NCI-H69 (cell line): ENCODE data around the gene ABLIM3.
A peak's percentile ranks its signal among the peaks of the same experiment; 100 is the strongest.

Experiments
- DNase-seq: peaks from one replicate; lab custom pipeline; 2025; lab: John Stamatoyannopoulos, UW

ABLIM3 gene

DNA sequence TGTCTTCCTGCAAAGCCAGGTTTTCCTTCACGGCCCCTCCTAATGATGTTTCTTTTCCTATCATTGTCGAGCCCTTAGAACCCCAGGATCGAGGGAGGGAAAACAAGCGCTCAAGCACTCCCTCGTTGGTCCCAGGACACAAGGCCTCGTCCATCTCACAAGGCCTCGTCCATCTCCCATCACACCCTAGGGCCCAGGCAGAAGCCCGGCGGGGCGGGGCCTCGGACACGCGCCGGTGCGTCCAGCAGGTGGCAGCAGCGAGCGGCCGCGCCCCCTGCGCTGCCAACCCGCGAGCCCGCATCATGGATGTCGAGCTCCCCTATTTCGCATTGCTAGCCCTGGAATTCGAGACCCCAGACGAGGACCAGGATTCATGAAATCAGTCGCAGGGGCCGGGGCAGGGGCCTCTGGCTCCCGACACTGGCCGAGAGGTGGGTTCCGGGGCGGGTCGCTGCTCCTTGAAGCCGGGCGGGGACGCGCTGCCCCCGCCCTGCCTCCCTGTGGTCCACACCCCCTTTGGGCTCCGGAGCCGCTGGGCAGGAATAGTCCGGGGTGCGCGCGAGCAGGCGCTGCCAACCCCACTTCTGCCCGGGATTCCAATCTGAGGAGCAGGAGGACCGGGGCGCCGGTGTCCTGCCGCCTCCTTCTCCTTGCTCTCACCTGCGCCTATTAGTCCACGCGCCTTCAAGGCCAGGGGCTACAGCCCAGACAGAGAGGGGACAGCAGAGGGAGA lies at the start of gene ABLIM3:
Gene ABLIM3 (plus strand): TSS at position 270 of the 733 bp plus-strand sequence. CDS start 603 bp downstream, outside the sequence.
- DNase-seq = peak; percentile 66

- DNase-seq = no peak
These were observed 47.7 kb upstream of the ABLIM3 start for GRCh38 chr5:149093625-149094024.

GRCh38 chr5:149094996-149095395 lies 46.3 kb upstream of the ABLIM3 start:
- peak; percentile 52 for DNase-seq

- DNase-seq = no peak
These were observed 41.4 kb upstream of the ABLIM3 start for GRCh38 chr5:149099920-149100319.

GRCh38 chr5:149100331-149100730 lies 41.0 kb upstream of the ABLIM3 start:
- no peak for DNase-seq

- DNase-seq = no peak
These were observed 32.5 kb upstream of the ABLIM3 start for GRCh38 chr5:149108651-149109280.

DNA sequence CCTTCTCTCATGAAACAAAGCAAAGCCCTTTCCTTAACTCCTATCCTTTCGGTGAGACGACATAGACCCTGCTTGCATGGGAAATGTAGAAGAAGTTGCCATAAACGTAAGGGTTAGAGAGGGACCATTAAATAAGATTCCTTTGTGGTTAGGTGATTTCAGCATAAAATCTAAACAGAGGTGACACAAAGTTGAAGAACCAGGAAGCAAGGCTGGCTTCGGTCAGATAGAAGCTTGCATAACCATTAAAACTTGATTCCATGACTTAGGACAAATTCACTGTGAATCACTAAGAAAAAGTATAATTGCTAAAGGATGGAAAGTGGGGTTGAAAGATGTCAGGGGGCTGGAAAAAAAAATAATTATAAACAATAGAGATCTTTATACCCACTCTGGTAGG lies 30.9 kb upstream of the ABLIM3 start:
- DNase-seq = no peak

DNA sequence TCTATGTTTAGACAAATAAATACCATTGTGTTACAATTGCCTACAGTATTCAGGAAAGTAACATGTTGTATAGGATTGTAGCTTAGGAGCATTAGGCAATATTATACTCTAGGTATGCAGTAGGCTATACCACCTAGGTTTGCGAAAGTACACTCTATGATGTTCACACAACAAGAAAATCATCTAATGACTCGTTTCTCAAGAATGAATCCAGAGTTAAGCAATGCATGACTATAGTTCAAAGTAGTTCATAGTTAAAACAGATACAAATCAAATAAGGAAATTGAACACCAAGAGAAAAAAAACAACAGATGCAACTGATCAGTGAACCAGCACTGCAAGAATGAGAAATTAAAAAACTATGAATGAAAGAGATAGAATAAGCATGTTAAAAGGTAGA lies 27.6 kb upstream of the ABLIM3 start:
- DNase-seq = no peak

GRCh38 chr5:149114403-149115312 lies 26.6 kb upstream of the ABLIM3 start:
- DNase-seq = peak; percentile 79

DNA sequence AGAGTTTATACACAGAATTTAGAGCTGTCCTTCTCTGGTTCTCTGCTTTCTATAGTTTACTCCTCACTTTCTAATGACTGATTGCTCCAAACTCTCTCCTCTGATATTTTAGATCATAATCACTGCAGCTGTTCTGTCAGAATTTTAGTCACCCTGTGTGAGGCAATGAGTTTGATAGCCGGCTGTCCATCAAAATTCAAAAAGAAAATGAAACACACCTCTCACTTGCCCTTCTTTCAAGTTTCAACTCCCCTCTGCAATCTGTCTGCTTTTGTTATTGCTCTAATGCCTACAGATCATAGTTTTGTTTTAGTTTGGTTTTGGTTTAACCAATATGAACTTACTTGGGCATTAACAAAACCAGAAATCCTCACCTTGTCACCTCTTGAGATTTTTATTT lies 23.3 kb upstream of the ABLIM3 start:
- DNase-seq = no peak

DNA sequence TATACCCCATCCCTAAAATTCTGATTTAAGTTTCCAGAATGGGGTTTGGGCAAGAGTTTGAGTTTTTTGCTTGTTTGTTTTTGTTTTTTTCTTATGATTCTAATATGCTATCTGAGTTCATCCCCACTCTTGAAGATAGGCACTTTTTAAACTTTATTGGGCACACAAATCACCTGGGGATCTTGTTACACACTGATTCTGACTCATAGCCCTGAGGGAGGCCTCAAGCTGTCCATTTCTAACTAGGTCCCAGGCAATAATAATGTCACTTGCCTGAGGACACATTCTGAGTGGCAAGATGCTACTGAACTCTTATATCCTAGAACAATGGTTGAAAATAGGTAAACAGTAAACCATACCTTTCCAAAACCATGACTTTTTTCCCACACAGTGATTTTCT lies 22.8 kb upstream of the ABLIM3 start:
- peak; percentile 64 for DNase-seq

DNA sequence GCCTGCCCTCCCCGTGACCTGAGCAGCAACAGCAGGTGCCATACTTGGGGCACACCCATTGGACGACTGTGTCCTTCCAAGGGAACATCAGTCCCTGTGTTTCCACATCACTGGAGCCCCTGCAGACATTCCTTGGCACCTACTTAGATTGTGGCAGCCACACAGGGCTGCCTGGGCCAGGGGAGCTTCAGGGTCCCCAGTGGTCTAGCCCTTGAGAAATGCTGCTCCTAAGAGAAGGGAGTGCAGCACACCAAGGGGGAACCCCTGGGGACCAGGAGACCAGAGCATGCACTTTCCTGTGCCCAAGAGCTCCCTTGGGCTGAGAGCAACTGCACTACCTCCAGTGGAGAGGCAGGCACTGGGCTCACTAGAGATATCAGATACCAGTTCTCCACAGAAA lies 20.1 kb upstream of the ABLIM3 start:
- no peak for DNase-seq

DNA sequence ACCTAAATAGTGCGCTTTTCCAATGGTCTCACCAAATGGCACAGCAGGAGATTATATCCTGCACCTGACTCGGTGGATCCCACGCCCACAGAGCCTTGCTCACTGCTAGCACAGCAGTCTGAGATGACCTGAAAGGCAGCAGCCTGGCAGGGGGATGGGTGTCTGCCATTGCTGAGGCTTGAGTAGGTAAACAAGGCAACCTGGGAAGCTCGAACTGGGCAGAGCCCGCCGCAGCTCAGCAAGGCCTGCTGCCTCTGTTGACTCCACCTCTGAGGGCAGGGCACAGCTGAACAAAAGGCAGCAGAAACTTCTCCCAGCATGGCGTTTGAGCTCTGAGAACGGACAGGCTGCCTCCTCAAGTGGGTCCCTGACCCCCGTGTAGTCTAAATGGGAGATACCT lies 18.1 kb upstream of the ABLIM3 start:
- peak; percentile 87 for DNase-seq

GRCh38 chr5:149125386-149125891 lies 15.9 kb upstream of the ABLIM3 start:
- DNase-seq = peak; percentile 16

DNA sequence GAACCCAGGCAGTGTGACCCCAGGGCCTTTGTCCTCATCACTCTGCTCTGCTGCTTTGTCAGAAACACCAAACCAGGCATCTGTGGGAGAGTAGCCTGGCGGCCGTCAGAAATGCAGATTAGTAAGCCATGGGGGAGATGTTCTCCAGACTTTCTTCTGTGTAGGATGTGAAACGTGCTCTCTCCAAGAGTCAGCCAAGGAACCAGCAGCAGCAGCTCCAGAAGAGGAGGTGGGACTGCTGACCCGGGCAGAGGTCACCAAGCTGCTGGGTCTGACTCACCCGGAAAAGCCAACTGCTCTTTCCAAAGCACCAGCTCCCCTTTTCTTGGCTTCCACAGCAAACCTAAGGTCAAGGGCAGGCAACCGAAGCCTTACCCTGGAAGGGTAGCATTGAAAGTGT lies 14.4 kb upstream of the ABLIM3 start:
- DNase-seq = no peak

- no peak for DNase-seq
These were observed 13.8 kb upstream of the ABLIM3 start for GRCh38 chr5:149127394-149127955.

DNA sequence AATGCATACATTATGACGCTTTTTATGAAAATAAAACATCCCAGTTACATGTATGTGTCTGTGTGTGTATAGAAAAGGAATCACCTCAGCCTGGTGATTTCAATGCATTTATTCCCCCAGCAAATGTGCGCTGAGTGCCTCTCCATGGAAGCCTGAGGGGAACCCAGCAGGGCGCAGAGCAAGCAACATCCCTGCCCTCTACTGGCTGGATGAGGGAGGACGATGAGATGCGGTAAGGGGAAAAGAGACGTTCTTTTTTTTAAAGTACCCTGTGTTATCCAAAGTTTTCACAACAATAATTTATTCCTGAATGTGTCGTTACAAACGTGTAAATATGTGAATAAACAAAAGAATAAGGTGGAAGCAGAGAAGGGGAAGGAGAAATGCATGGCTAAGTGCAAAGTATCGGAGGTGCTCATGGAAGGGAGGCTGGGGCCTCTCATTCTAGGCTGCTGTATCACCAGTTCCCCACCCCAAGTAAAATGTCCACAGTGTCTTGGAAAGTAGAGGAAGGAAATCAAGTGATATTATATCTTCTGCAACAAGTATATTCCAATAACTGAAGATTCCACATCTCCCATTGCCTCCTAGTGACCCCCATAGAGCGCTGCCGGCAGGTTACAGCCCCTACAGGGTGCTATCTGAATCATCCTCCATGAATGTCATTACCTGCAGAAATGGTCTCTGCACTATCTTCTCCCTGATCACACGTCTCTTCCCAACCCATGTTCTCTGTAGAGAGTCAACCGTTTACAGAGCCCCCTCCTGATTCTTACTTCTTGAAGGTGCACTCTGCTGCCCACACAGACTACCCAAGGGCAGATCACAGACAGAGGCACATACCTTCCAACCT lies 13.0 kb upstream of the ABLIM3 start:
- DNase-seq = peak; percentile 63

DNA sequence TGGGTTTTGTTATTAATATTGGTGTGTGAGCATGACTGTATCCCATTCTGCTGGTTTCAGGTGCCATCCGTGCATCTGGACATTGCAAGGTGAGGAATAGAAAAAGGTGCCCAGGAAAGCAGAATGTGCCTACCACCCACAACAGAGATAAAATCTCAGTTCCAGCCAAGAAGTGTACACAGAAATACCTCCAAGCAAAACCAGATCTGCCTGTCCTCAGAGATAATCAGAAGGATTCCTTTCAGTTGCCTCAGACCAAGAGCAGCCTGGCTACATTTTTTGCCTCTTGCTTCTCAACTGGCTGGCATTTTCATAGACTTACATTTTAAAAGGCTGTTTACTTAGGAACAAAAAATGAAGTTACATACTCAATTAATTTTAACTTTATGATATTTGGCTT lies 12.1 kb upstream of the ABLIM3 start:
- no peak for DNase-seq

DNA sequence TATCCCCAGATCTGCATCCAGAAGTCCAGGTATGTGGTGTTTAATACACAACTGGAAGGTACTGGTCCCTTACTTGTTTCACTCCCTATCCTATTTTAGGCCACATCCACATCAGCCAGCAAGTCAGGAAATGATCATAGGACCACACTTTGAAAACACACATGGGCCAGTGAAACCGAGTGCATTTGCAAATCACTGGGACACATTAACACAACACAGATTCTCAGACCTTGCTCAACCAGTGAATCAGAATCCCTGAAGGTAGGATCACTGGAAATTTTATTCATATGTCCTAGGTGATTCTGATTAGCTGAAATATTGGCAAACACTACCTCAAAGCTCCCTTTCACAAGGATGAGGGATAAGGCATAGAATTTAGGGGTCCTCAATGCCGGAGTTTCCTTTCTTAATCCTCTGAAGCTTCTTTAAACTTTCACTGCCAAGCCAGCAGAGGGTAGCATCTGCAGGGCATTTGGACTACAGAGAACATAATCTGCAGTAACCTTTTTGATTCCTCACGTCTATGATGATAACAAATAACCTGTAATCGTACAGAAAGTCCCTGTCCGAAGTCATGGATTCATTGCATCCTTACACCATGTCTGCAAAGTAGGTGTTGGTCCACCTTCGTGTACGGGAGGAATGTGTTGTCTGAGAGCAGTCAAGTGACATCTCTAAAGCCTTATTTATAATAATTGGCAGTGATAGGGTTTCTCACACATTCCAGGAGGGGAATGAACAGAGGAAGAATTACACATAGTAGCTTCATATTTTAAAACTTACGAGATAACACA lies 11.0 kb upstream of the ABLIM3 start:
- no peak for DNase-seq

DNA sequence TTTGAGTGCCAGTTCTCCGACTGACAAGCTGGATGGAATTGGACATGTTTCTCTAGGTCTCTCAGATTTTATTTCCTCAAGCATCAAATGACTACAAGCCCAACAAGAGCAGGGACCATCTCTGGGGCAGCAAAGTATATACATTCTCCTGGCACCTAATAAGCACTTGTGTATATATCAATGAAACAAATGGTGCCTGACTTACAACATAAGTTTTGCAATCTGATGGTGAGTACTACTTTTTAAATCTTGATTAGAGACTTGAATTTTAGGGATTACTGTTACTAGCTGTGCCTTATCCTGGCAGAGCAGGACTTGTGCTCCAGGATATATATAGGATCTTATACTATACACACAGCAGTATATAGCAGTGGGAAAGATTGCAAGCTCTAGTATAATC lies 8.8 kb upstream of the ABLIM3 start:
- DNase-seq = no peak
